GM18951 (cell line): ENCODE data around the gene SRSF1.
"Not testable (repeated sequence)": the region's sequence is repeated elsewhere in the genome, so short reads cannot be mapped to it uniquely, and the experiment has no call there.

Experiments
- POLR2A ChIP-seq: IDR thresholded peaks from 4 replicates; pipeline ENCODE4 v1.6.1; 2011; ENCODE audit warnings: mild to moderate bottlenecking; ENCODE audit not compliant: insufficient read length, insufficient read depth; ENCODE audit errors: extremely low read depth
- in situ Hi-C: fragments of 300-500 bp; cut with MboI; formaldehyde crosslinking; loops from one replicate; pipeline ENCODE4 v1.12.0; 2022; ENCODE audit warnings: low sequenced_read_pairs, mixed read lengths, inconsistent platforms; ENCODE audit not compliant: unreplicated experiment

Gene SRSF1

DNA sequence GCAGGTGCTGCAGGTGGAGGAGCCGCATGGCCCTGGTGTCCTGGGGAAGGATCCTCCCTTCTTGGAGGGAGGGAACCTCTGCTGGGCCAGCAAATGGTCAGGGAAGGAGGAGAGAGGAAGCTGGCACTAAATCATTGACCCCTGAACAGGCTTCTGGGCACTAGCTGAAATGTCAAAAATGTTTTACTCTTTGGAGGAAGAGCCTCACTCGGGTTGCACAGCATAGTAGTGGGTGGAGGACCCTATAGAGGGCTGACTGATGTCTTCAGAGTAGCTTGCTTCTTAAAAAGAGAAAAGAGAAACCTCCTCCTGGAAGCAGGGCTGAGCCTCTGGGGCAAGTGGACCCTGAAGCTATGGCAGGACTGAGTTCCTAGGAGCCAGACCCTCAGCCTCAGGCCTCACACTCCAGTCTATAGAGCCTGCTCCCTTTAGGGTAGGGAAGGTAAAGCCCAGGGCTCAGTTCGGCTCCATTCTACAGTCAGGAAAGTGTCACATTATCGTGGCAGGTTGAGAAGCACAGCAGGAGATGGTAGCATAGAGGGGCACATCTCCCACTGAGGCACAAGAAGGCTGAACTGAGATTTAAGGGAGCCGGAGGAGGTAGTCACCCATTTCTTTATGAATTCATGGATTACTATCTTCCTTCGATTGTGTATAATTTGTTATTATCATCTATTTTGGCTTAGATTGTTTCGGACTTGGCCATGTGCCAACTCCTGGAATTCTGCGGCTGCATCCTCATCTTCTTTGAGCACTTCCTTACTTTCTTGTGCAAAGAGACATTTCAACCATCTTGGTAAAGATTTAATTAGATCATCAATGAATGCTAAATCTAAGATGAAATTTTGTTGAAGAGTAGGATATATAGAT, 44.5 kb downstream of the SRSF1 start:
- TF ChIP-seq POLR2A, result no peak
- in situ Hi-C loops, result no loop called here

GRCh38 chr17:57959929-57960328, 47.1 kb downstream of the SRSF1 start:
- in situ Hi-C loops, result no loop called here
- TF ChIP-seq POLR2A, result no peak

DNA sequence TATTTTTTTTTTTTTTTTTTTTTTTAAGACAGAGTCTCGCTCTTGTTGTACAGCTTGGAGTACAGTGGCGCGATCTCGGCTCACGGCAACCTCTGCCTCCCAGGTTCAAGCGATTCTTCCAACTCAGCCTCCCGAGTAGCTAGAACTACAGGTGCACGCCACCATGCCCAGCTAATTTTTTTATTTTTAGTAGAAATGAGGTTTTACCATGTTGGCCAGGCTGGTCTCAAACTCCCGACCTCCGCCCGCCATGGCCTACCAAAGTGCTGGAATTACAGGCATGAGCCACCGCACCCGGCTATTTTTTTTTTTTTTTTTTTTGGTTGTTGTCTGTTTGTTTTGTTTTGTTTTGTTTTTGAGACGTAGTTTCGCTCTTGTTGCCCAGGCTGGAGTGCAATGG, 48.7 kb downstream of the SRSF1 start:
- in situ Hi-C loops, result not testable (repeated sequence)

- no peak for TF ChIP-seq POLR2A
- in situ Hi-C loops, result no loop called here
Observed at GRCh38 chr17:57957886-57958285, 49.2 kb downstream of the SRSF1 start.

DNA sequence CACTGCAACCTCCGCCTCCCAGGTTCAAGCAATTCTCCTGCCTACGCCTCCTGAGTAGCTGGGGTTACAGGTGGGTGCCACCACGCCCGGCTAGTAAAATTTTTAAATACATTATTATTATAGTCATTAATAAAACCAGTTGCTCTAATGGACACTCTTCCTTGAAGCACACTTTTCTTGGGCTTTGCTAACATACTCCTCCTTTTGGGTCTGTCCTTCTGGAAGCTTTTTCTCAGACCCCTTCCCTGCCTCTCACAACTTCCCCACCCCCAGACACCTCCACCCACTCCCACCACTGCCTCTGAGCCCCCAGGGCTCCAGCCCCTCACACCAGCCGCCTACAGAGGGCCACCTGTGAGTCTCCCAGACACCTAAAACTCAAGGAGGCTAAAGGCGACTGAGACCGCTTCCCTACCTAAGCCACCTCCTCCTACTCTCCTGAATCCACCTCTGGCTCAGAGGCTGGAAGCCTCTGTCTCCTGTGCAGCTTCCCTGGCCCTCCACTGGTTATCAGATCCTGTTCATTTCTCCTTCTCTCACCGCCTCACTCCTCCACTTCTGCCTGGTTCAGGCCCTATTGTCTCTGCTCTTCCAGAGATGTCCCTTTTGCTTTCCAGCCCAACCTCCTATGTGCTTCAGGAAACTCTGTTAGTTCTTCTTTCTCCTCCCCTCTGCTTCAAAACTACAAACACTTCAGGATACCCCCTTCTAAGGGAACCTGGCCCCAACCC, 49.8 kb downstream of the SRSF1 start:
- in situ Hi-C loops, result no loop called here
- no peak for TF ChIP-seq POLR2A

DNA sequence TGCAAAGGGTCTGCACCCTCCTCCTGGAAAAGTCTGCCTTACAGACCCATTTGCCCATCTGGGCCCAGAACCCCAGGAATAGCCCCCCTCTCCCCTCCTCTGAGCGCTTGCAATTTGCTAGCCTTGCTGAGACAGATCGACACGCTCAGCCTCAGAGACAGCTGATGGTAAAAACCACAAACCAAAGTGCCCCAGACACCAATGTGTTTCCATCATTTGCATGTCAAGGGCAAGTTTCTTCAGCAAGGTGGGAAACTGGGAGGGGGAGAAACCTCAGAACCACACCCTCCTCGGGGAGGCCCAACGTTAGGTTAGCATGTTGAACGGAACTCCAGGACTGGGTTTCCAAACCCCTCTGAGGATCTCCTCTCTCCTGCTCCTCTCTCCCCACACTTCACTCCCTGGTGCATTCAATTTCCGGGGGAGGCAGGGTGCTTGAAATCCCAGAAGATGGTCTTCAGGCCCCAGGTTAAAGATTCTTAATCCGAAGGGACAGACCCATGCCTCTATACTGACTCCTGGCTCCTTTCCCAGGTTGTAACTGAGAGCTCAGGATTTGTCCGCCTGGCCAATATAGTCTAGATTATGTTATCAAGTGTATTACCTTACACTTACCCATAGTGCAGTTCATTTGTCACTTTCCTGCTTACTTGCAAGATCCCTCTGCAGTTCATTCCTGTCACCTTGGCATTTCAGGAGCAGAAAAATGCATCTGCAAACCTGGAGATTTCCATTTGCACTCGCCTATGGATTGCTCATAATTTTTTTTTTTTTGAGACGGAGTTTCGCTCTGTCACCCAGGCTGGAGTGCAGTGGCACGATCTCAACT, 50.5 kb downstream of the SRSF1 start:
- TF ChIP-seq POLR2A, result no peak
- in situ Hi-C loops, result no loop called here

DNA sequence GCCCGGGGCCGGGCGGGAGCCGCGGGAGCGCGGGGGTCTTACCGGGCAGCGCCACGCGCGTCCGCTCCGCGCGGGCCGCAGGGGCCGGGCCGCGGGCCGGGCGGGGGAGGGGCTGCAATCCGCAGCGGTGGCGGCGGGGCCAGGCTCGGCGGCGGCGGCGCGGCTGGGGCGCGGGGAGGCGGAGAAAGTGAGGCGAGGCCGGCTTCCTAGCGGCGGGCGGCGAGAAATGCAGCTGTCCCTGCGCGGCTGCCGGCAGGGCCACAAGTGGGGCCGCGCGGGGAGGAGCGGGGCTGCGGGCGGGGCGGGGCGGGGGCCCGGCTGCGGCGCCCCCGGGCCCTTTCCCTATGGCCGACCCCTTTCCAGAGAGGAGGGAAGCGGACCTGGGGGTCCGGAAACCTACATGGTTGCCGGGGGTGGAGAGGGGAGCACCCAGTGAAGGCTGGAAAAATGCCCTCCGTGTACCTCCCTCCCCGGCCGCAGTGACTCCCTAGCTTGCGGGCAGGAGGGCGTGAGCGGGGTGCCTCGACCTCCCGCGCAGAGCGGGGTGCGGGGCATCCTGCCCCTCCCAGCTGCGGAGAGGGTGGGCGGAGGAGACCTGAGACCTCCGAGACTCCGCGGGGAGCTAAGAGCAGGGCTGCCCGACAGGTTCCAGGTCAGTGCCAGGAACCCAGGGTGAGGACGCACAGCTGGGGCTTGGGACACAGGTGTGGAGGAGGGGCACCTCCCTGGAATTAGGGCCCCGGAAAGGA, 51.7 kb downstream of the SRSF1 start, which contains the start of gene CUEDC1:
TSS of gene CUEDC1 (minus strand) at position 230 of the 749 bp plus-strand sequence. CDS start 69,848 bp downstream, outside the sequence.
- in situ Hi-C loops, result no loop called here
- no peak for TF ChIP-seq POLR2A

- no peak for TF ChIP-seq POLR2A
- in situ Hi-C loops, result no loop called here
Observed at GRCh38 chr17:57954397-57955182, 52.5 kb downstream of the SRSF1 start.

DNA sequence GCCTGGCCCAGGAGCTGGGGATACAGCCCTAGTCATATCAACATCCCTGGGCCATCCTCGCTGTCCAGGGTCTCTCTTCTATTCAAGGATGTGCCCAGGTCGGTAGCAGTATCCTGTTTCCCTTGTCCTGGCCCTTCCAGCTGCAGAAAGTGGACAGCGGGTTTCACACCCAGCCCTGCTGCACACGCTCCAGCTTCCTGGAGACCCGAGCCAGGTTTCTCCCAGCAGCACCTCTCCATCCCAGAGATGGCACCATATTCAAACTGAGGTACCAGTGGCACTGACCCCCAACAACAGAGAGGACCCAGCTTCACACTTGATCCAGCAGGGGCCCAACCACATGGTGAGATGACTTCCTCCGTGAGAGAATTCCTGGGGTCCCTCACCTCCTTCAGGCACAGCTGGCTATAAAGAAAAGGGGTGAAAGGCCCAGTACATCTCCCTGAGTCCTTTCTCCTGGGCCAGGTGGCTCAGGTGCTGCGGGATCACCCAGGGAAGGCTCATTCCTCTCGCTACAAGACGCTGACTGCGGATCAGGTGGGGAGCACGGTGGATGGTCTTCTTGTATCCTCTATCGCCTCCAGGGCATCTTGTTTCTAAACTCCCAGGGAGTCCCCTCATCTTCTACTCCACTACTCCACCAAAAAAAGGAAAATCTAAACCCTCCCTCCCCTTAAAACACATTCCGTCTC, 53.2 kb downstream of the SRSF1 start:
- in situ Hi-C loops, result no loop called here
- TF ChIP-seq POLR2A, result no peak
